Gastrocnemius medialis (tissue), 4 donors: Measurements from ENCODE around the gene SETD3.

Experiments used
- POLR2A ChIP-seq, 2 donors: fragments of 450-650 bp; IDR thresholded peaks; one replicate each; pipeline ENCODE4 v1.6.1; 2017; ENCODE audit warnings: antibody characterized with exemption in 2 of 2, mild to moderate bottlenecking in 2 of 2, moderate library complexity in 2 of 2
- TF ChIP-seq, protein P1 (sequence below), 5 experiments: fragments of 450-650 bp in 3 of 5; fragments of 200-600 bp in 2 of 5; sonication (generic) in 2 of 5; IDR thresholded peaks in 4 of 5; conservative IDR thresholded peaks in 1 of 5; 1 replicate in 4 of 5; 2 replicates in 1 of 5; pipeline ENCODE4 v1.5.1; 2016 to 2019; ENCODE audit warnings: antibody characterized with exemption in 5 of 5, mild to moderate bottlenecking in 3 of 5, moderate library complexity in 3 of 5

DNA sequence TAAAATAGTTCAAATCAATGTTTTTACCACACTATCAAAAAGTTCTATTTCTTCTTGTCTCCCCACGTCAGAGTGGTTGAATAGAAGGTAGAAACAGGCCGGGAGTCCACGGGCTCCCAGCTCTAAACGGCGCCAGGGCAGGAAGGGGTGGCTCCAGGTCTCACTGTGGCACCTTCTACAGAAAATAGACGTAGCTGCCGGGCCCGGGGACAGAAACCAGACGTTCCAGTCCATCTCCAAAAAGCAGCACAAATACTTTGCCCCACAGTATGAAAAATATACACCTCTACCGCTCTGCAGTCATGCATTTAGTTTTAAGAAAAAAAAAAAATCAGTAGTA is 31.4 kb upstream of the SETD3 start:
- TF ChIP-seq, protein P1, sequence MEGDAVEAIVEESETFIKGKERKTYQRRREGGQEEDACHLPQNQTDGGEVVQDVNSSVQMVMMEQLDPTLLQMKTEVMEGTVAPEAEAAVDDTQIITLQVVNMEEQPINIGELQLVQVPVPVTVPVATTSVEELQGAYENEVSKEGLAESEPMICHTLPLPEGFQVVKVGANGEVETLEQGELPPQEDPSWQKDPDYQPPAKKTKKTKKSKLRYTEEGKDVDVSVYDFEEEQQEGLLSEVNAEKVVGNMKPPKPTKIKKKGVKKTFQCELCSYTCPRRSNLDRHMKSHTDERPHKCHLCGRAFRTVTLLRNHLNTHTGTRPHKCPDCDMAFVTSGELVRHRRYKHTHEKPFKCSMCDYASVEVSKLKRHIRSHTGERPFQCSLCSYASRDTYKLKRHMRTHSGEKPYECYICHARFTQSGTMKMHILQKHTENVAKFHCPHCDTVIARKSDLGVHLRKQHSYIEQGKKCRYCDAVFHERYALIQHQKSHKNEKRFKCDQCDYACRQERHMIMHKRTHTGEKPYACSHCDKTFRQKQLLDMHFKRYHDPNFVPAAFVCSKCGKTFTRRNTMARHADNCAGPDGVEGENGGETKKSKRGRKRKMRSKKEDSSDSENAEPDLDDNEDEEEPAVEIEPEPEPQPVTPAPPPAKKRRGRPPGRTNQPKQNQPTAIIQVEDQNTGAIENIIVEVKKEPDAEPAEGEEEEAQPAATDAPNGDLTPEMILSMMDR (IDR thresholded peaks at IDR 0.05 in 4 of 5, conservative IDR thresholded peaks at IDR 0.05 in 1 of 5) = no peak
- no peak for TF ChIP-seq POLR2A (IDR thresholded peaks at IDR 0.05)
